K562 (cell line): ENCODE measurements around the gene ALG9. TPM values are rescaled to one million over a fixed set of nuclear protein-coding genes. Genes with fewer than 3 reads are reported as not detected.

Source experiments
- ATAC-seq: fragments of 200-7000 bp; cut with Tn5 transposase; 3 replicates; pipeline ENCODE4 v1.9.1; 2020; ENCODE audit warnings: moderate library complexity
- BruUV-seq: library from RNA; stranded (reverse); fragments of 400-500 nt; replicated peaks from 2 replicates; lab custom pipeline; 2021; lab: Mats Ljungman, UMichigan
- CTCF ChIA-PET: fragments of 300-600 bp; formaldehyde crosslinking; extraction: SDS; loops from one replicate; lab custom pipeline; 2021; ENCODE audit warnings: low intra/inter-chr PET ratio; lab: Yijun Ruan, JAX
- POLR2A ChIA-PET: fragments of 300-600, 350-650 bp; sonication (Branson Sonifier 250); formaldehyde crosslinking; extraction: SDS; loops from one replicate; lab custom pipeline; 2021; ENCODE audit warnings: antibody characterized with exemption, inconsistent platforms; lab: Yijun Ruan, JAX
- DNase-seq, 4 experiments: peaks; one replicate each; pipeline versions ENCODE4 v3.0.0 to v3.0.0-alpha.2; 2011 to 2018; ENCODE audit warnings: low spot score in 3 of 4, mixed read lengths in 3 of 4; ENCODE audit errors: extremely low read depth in 1 of 4
- FAIRE-seq: peaks from 2 replicates; lab custom pipeline; 2011; peaks lifted over from hg19 to GRCh38; lab: Jason Lieb, UNC
- H2AFZ ChIP-seq: 2 replicates; pipeline ENCODE4 v1.6.0; 2011; ENCODE audit warnings: low read depth, low read length, control low read depth, inconsistent platforms
- H3K27ac ChIP-seq: fragments of 200-600 bp; 3 replicates; pipeline ENCODE4 v1.8.0; 2011; ENCODE audit warnings: low read depth, mild to moderate bottlenecking, control low read depth, inconsistent platforms, low read length, moderate library complexity, mixed read lengths; ENCODE audit errors: extremely low read depth
- H3K27me3 ChIP-seq, 2 experiments: fragments of 300-600 bp in 1 of 2; 2 replicates in 1 of 2; 3 replicates in 1 of 2; pipeline versions ENCODE4 v1.6.0 to v1.8.0; 2011; ENCODE audit warnings: inconsistent platforms in 2 of 2, low read length in 2 of 2, mild to moderate bottlenecking in 1 of 2, mixed read lengths in 1 of 2, moderate library complexity in 1 of 2; ENCODE audit not compliant: control insufficient read depth in 2 of 2, insufficient read depth in 2 of 2
- H3K36me3 ChIP-seq: fragments of 300-600 bp; 3 replicates; pipeline ENCODE4 v1.8.0; 2011; ENCODE audit warnings: mild to moderate bottlenecking, low read length, inconsistent platforms; ENCODE audit not compliant: control insufficient read depth, insufficient read depth
- H3K4me1 ChIP-seq, 2 experiments: fragments of 200-600 bp in 1 of 2; replicated peaks in 1 of 2; 2 replicates in 1 of 2; 3 replicates in 1 of 2; pipeline versions ENCODE4 v1.5.1 to v1.8.0; 2011; ENCODE audit warnings: inconsistent platforms in 2 of 2, low read length in 2 of 2, mild to moderate bottlenecking in 1 of 2, mixed read lengths in 1 of 2, moderate library complexity in 1 of 2; ENCODE audit not compliant: control insufficient read depth in 2 of 2, insufficient read depth in 2 of 2
- H3K4me2 ChIP-seq: 2 replicates; pipeline ENCODE4 v1.6.1; 2011; ENCODE audit warnings: low read length, control low read depth, inconsistent platforms, mixed read lengths; ENCODE audit not compliant: insufficient read depth
- H3K4me3 ChIP-seq: fragments of 200-600 bp; sonication (generic), shearing (Covaris generic); 2 replicates; pipeline ENCODE4 v1.5.1; 2016; ENCODE audit warnings: control low read depth, inconsistent platforms
- H3K79me2 ChIP-seq: fragments of 200-600 bp; 3 replicates; pipeline ENCODE4 v1.8.0; 2011; ENCODE audit warnings: low read length, inconsistent platforms; ENCODE audit not compliant: control insufficient read depth, insufficient read depth
- H3K9ac ChIP-seq, 2 experiments: 2 replicates each; pipeline versions ENCODE4 v1.6.0 to v1.6.1; 2011; ENCODE audit warnings: low read depth in 2 of 2, low read length in 2 of 2, control low read depth in 1 of 2, inconsistent platforms in 1 of 2, mild to moderate bottlenecking in 1 of 2, mixed read lengths in 1 of 2; ENCODE audit not compliant: insufficient read depth in 1 of 2
- H3K9me1 ChIP-seq: one replicate; pipeline ENCODE4 v1.6.0; 2011; ENCODE audit warnings: inconsistent platforms, mild to moderate bottlenecking, low read length, moderate library complexity; ENCODE audit not compliant: control insufficient read depth, insufficient read depth
- H3K9me3 ChIP-seq: replicated peaks from 2 replicates; pipeline ENCODE4 v1.5.1; 2011; ENCODE audit warnings: low read depth, low read length, inconsistent platforms; ENCODE audit not compliant: control insufficient read depth, insufficient read depth
- H4K20me1 ChIP-seq: replicated peaks from 2 replicates; pipeline ENCODE4 v1.6.1; 2011; ENCODE audit warnings: low read length, inconsistent platforms, mixed read lengths; ENCODE audit not compliant: control insufficient read depth, insufficient read depth
- ARID1B ChIP-seq: fragments of 450-650 bp; IDR thresholded peaks from 2 replicates; pipeline ENCODE4 v1.6.1; 2016; ENCODE audit warnings: antibody characterized with exemption, mild to moderate bottlenecking, inconsistent platforms
- CBFA2T2 ChIP-seq: fragments of 450-650 bp; conservative IDR thresholded peaks from 2 replicates; pipeline ENCODE4 v1.6.1; 2017; ENCODE audit warnings: mild to moderate bottlenecking
- CBFA2T3 ChIP-seq: fragments of 450-650 bp; IDR thresholded peaks from 2 replicates; pipeline ENCODE4 v1.6.1; 2017
- CCNT2 ChIP-seq: IDR thresholded peaks from 2 replicates; pipeline ENCODE4 v1.6.1; 2011; ENCODE audit warnings: borderline replicate concordance, low read depth, mild to moderate bottlenecking, moderate library complexity, mixed read lengths, low read length; ENCODE audit not compliant: insufficient read length; ENCODE audit errors: extremely low read depth
- ETV6 ChIP-seq, 3 experiments: fragments of 150-350 bp in 1 of 3; sonication (generic) in 1 of 3; formaldehyde crosslinking in 1 of 3; IDR thresholded peaks; 2 replicates each; pipeline versions ENCODE4 v1.6.1 to v1.8.0; 2014 to 2022; ENCODE audit warnings: borderline replicate concordance in 2 of 3, low read depth in 2 of 3, antibody characterized with exemption in 1 of 3, low read length in 1 of 3, mild to moderate bottlenecking in 1 of 3, missing genetic modification reagents in 1 of 3
- FOXA3 ChIP-seq, 2 experiments: fragments of 450-650 bp in 1 of 2; sonication (generic) in 1 of 2; formaldehyde crosslinking; IDR thresholded peaks in 1 of 2; conservative IDR thresholded peaks in 1 of 2; 2 replicates each; pipeline versions ENCODE4 v1.4.0 to v1.8.0; 2020 to 2022; ENCODE audit warnings: mild to moderate bottlenecking in 2 of 2, missing genetic modification reagents in 1 of 2
- GTF2A2 ChIP-seq: IDR thresholded peaks from 2 replicates; pipeline ENCODE4 v1.6.1; 2016; ENCODE audit warnings: mild to moderate bottlenecking, missing genetic modification characterization, missing compliant biosample characterization
- HDAC3 ChIP-seq: fragments of 450-650 bp; IDR thresholded peaks from 2 replicates; pipeline ENCODE4 v1.6.1; 2018; ENCODE audit warnings: borderline replicate concordance, mild to moderate bottlenecking, moderate library complexity; ENCODE audit not compliant: partially characterized antibody
- KDM4B ChIP-seq, 2 experiments: fragments of 450-650 bp in 1 of 2; sonication (generic) in 1 of 2; IDR thresholded peaks; 2 replicates each; pipeline ENCODE4 v1.6.1; 2016 to 2017; ENCODE audit warnings: borderline replicate concordance in 2 of 2, antibody characterized with exemption in 1 of 2, low read depth in 1 of 2, mild to moderate bottlenecking in 1 of 2
- NCOR1 ChIP-seq: fragments of 450-650 bp; IDR thresholded peaks from 2 replicates; pipeline ENCODE4 v1.6.1; 2016; ENCODE audit warnings: mild to moderate bottlenecking, moderate library complexity
- NR0B1 ChIP-seq: fragments of 450-650 bp; IDR thresholded peaks from one replicate; pipeline ENCODE4 v1.6.1; 2018; ENCODE audit warnings: mild to moderate bottlenecking, moderate library complexity; ENCODE audit not compliant: partially characterized antibody
- NR1H2 ChIP-seq: sonication (generic); formaldehyde crosslinking; IDR thresholded peaks from 2 replicates; pipeline ENCODE4 v1.4.0; 2020; ENCODE audit warnings: mild to moderate bottlenecking, missing genetic modification reagents
- NR4A1 ChIP-seq, 2 experiments: fragments of 250-450 bp in 1 of 2; fragments of 450-650 bp in 1 of 2; sonication (Bioruptor Pico) in 1 of 2; IDR thresholded peaks; 2 replicates each; pipeline versions ENCODE4 v1.4.0 to v1.6.1; 2016 to 2020; ENCODE audit warnings: mild to moderate bottlenecking in 2 of 2, missing compliant biosample characterization in 1 of 2, missing genetic modification characterization in 1 of 2, moderate library complexity in 1 of 2
- POLR3A ChIP-seq: IDR thresholded peaks from 2 replicates; pipeline ENCODE4 v1.6.1; 2011; ENCODE audit warnings: borderline replicate concordance, mild to moderate bottlenecking, moderate library complexity; ENCODE audit not compliant: insufficient read length, insufficient read depth; ENCODE audit errors: extremely low read depth
- PYGO2 ChIP-seq: fragments of 450-650 bp; IDR thresholded peaks from 2 replicates; pipeline ENCODE4 v1.6.1; 2016; ENCODE audit warnings: mild to moderate bottlenecking, missing genetic modification characterization, moderate library complexity, missing compliant biosample characterization
- SRSF3 ChIP-seq: fragments of 200-400 bp; formaldehyde crosslinking; IDR thresholded peaks from 2 replicates; pipeline ENCODE4 v1.6.1; 2016; ENCODE audit warnings: mild to moderate bottlenecking, low read length, moderate library complexity; ENCODE audit not compliant: insufficient read depth
- STAT5A ChIP-seq: IDR thresholded peaks from 2 replicates; pipeline ENCODE4 v1.6.1; 2012; ENCODE audit warnings: low read length, inconsistent platforms, borderline replicate concordance
- TAL1 ChIP-seq: fragments of 450-650 bp; IDR thresholded peaks from 2 replicates; pipeline ENCODE4 v1.6.1; 2016; ENCODE audit warnings: mild to moderate bottlenecking
- TCF3 ChIP-seq: sonication (generic); formaldehyde crosslinking; IDR thresholded peaks from 2 replicates; pipeline ENCODE4 v1.4.0; 2020; ENCODE audit warnings: mild to moderate bottlenecking, missing genetic modification reagents
- TEAD4 ChIP-seq, 2 experiments: sonication (generic) in 1 of 2; formaldehyde crosslinking in 1 of 2; IDR thresholded peaks; 2 replicates each; pipeline versions ENCODE4 v1.6.1 to v1.8.0; 2012 to 2022; ENCODE audit warnings: borderline replicate concordance in 1 of 2, inconsistent platforms in 1 of 2, low read length in 1 of 2, mild to moderate bottlenecking in 1 of 2, missing genetic modification reagents in 1 of 2
- ZEB2 ChIP-seq: fragments of 450-650 bp; IDR thresholded peaks from 2 replicates; pipeline ENCODE4 v1.6.1; 2016
- ZNF224 ChIP-seq: sonication (generic); formaldehyde crosslinking; IDR thresholded peaks from 2 replicates; pipeline ENCODE4 v1.8.0; 2022; ENCODE audit warnings: mild to moderate bottlenecking, missing genetic modification reagents
- ZNF551 ChIP-seq: fragments of 250-450 bp; sonication (Bioruptor Pico); IDR thresholded peaks from 2 replicates; pipeline ENCODE4 v1.5.0; 2021; ENCODE audit warnings: mild to moderate bottlenecking, moderate library complexity
- in situ Hi-C: fragments of 300-500 bp; cut with MboI; formaldehyde crosslinking; loops from 4 replicates; pipeline ENCODE4 v1.15.0; 2018; ENCODE audit warnings: inconsistent platforms, mixed read lengths
- intact Hi-C: fragments of 100-400 bp; cut with micrococcal nuclease; formaldehyde crosslinking; loops from 2 replicates; pipeline ENCODE4 v1.14.2; 2022
- polyA plus RNA-seq, 8 experiments: library from polyadenylated mRNA; depleted of rRNA in 4 of 8; stranded (reverse) in 5 of 8; unstranded in 3 of 8; fragments of >200 nt; fragmentation: Nextera tagmentation in 2 of 8; fragmentation: Illumina TruSeq in 1 of 8; extraction: Ambion mirVana in 2 of 8; extraction: Trizol in 1 of 8; gene quantifications; 2 replicates each; pipeline versions ENCODE4 v1.2.1 to v1.2.3, GENCODE V29; 2011 to 2014; ENCODE audit warnings: inconsistent platforms in 1 of 8, missing spikeins in 1 of 8
- total RNA-seq, 7 experiments: library from RNA; depleted of rRNA in 6 of 7; stranded (reverse); fragments of >200 nt in 6 of 7; fragmentation: Illumina TruSeq in 2 of 7; extraction: Trizol in 2 of 7; gene quantifications; 2 replicates each; pipeline versions ENCODE4 v1.2.1 to v1.2.3, GENCODE V29; 2011 to 2021; ENCODE audit warnings: low replicate concordance in 1 of 7

Gene ALG9
- total and polyA plus RNA-seq, 9 of the 15 experiments (the other 6 are each of a cell fraction or from before 2014, with no cell fraction given), result 11.5 to 40.5 (median 24.9) TPM

- ChIA-PET POLR2A (interaction anchor here (0.6 to 4.1 kb wide), 2 partner anchors 16 to 169 kb away, joined by 3 to 17 read pairs; partner anchors contain the start of gene ALG9), CTCF (no interaction called here)
- H3K4me2 ChIP-seq, result no peak overlapping the region
- no peak overlapping the region for H2AFZ ChIP-seq
- no peaks in the 10 kb centered on the region for H3K79me2 ChIP-seq
- H3K9me3 ChIP-seq, result no peaks in the 10 kb centered on the region
- H3K27ac ChIP-seq, result no peak overlapping the region
- in situ Hi-C loops (no loop called here), intact Hi-C loops (no loop called here)
- no peak overlapping the region for H3K9ac ChIP-seq
- no peaks in the 10 kb centered on the region for H3K9me1 ChIP-seq
- ATAC-seq, result no peak
- no peak for DNase-seq
- FAIRE-seq, result no peak
- no peaks in the 10 kb centered on the region for H4K20me1 ChIP-seq
- H3K36me3 ChIP-seq, result peaks cover 55% of the 10 kb centered on the region; the same call in 2 of the 3 replicates
- no peaks in the 10 kb centered on the region for H3K27me3 ChIP-seq
- no peaks in the 10 kb centered on the region for H3K4me1 ChIP-seq
- no peak overlapping the region for H3K4me3 ChIP-seq
- no TSS peak for BruUV-seq
- no peak for TF ChIP-seq NR1H2
- peak; percentile 39; the same call in 1 of the 2 replicates for TF ChIP-seq CBFA2T2
- no peak for TF ChIP-seq POLR3A
- no peak for TF ChIP-seq CCNT2
- TF ChIP-seq NR0B1, result no peak
- TF ChIP-seq TEAD4 (IDR thresholded peaks at IDR 0.05; ENCODE audit: low read length), result peak; percentile 61
- TF ChIP-seq TEAD4 (CRISPR knock-in tag; IDR thresholded peaks at IDR 0.05; ENCODE audit: borderline replicate concordance), result no peak
- TF ChIP-seq PYGO2 (tag), result no peak
- no peak for TF ChIP-seq ZNF551 (CRISPR knock-in tag)
- peak; percentile 70 for TF ChIP-seq CBFA2T3
- TF ChIP-seq HDAC3, result no peak
- no peak for TF ChIP-seq GTF2A2 (tag)
- no peak for TF ChIP-seq FOXA3 (CRISPR knock-in tag; conservative IDR thresholded peaks at IDR 0.05 in 1 of 2, IDR thresholded peaks at IDR 0.05 in 1 of 2)
- TF ChIP-seq ARID1B, result peak; percentile 42; the same call in 1 of the 2 replicates
- no peak for TF ChIP-seq KDM4B (IDR thresholded peaks at IDR 0.05; ENCODE audit: borderline replicate concordance in 2 of 2, low read depth in 1 of 2)
- 0 out of 2 replicates have a peak, but pooled peaks have one; percentile 11 for TF ChIP-seq STAT5A
- TF ChIP-seq ZEB2, result no peak
- peak; percentile 50; the same call in 1 of the 2 replicates for TF ChIP-seq TAL1
- no peak for TF ChIP-seq ZNF224 (CRISPR knock-in tag)
- peak; percentile 17; the same call in 1 of the 2 replicates for TF ChIP-seq TCF3 (CRISPR knock-in tag)
- TF ChIP-seq ETV6 (IDR thresholded peaks at IDR 0.05; ENCODE audit: borderline replicate concordance in 1 of 2, low read depth in 2 of 2, low read length in 1 of 2), result no peak
- TF ChIP-seq ETV6 (CRISPR knock-in tag; IDR thresholded peaks at IDR 0.05; ENCODE audit: borderline replicate concordance), result no peak
- TF ChIP-seq NCOR1, result peak; percentile 24; the same call in 1 of the 2 replicates
- TF ChIP-seq NR4A1 (CRISPR knock-in tag; IDR thresholded peaks at IDR 0.05), result no peak
- TF ChIP-seq NR4A1 (tag; IDR thresholded peaks at IDR 0.05), result no peak
- TF ChIP-seq SRSF3, result no peak
Measured at GRCh38 chr11:111855506-111855905, 15.9 kb downstream of the ALG9 start.
